H9 (cell line): Measurements from ENCODE around the gene RIMS1. TPM values are rescaled to one million over a fixed set of nuclear protein-coding genes. Genes with fewer than 3 reads are reported as not detected.

Experiments
- DNase-seq: peaks from one replicate; pipeline ENCODE4 v3.0.0-alpha.2; 2017
- H2AFZ ChIP-seq: one replicate; pipeline ENCODE4 v1.6.1; 2013; ENCODE audit warnings: mild to moderate bottlenecking, low read length, control low read depth, moderate library complexity
- H2AK5ac ChIP-seq: 2 replicates; pipeline ENCODE4 v1.6.1; 2013; ENCODE audit warnings: low read length, control low read depth, mixed read lengths; ENCODE audit not compliant: insufficient read length
- H2BK120ac ChIP-seq: one replicate; pipeline ENCODE4 v1.6.1; 2013; ENCODE audit warnings: low read depth, mild to moderate bottlenecking, low read length, control low read depth, inconsistent platforms; ENCODE audit not compliant: poor library complexity, severe bottlenecking
- H2BK12ac ChIP-seq: 2 replicates; pipeline ENCODE4 v1.6.1; 2013; ENCODE audit warnings: low read length, control low read depth, mixed read lengths, low read depth; ENCODE audit not compliant: insufficient read length
- H2BK15ac ChIP-seq: 2 replicates; pipeline ENCODE4 v1.6.1; 2013; ENCODE audit warnings: low read depth, low read length, control low read depth
- H2BK20ac ChIP-seq: one replicate; pipeline ENCODE4 v1.6.1; 2013; ENCODE audit warnings: low read depth, mild to moderate bottlenecking, low read length, control low read depth, inconsistent platforms; ENCODE audit not compliant: poor library complexity, severe bottlenecking
- H2BK5ac ChIP-seq: 2 replicates; pipeline ENCODE4 v1.6.1; 2013; ENCODE audit warnings: low read length, control low read depth, mixed read lengths; ENCODE audit not compliant: insufficient read length
- H3K14ac ChIP-seq: 2 replicates; pipeline ENCODE4 v1.6.1; 2013; ENCODE audit warnings: low read length, control low read depth; ENCODE audit not compliant: insufficient read depth
- H3K18ac ChIP-seq: 2 replicates; pipeline ENCODE4 v1.6.1; 2013; ENCODE audit warnings: low read depth, mild to moderate bottlenecking, mixed read lengths, low read length, control low read depth; ENCODE audit not compliant: insufficient read length
- H3K23ac ChIP-seq: 2 replicates; pipeline ENCODE4 v1.6.1; 2013; ENCODE audit warnings: low read length, control low read depth, mixed read lengths, low read depth; ENCODE audit not compliant: insufficient read length
- H3K23me2 ChIP-seq: 2 replicates; pipeline ENCODE4 v1.6.1; 2013; ENCODE audit warnings: low read depth, mild to moderate bottlenecking, mixed read lengths, low read length, control low read depth; ENCODE audit not compliant: insufficient read length, poor library complexity, severe bottlenecking
- H3K27ac ChIP-seq: 2 replicates; pipeline ENCODE4 v1.5.1; 2013; ENCODE audit warnings: low read length, control low read depth, mixed read lengths, low read depth; ENCODE audit not compliant: insufficient read length
- H3K27me3 ChIP-seq: 2 replicates; pipeline ENCODE4 v1.6.1; 2013; ENCODE audit warnings: low read length, control low read depth, inconsistent platforms; ENCODE audit not compliant: insufficient read depth
- H3K4ac ChIP-seq: 2 replicates; pipeline ENCODE4 v1.6.1; 2013; ENCODE audit warnings: low read depth, mild to moderate bottlenecking, control low read depth, inconsistent platforms, low read length, moderate library complexity
- H3K4me1 ChIP-seq: 2 replicates; pipeline ENCODE4 v1.6.1; 2013; ENCODE audit warnings: low read length, control low read depth, inconsistent platforms; ENCODE audit not compliant: insufficient read depth
- H3K4me2 ChIP-seq: 2 replicates; pipeline ENCODE4 v1.6.1; 2013; ENCODE audit warnings: low read length, control low read depth, mixed read lengths; ENCODE audit not compliant: insufficient read length, insufficient read depth
- H3K56ac ChIP-seq: 2 replicates; pipeline ENCODE4 v1.6.1; 2013; ENCODE audit warnings: low read depth, mild to moderate bottlenecking, mixed read lengths, low read length, control low read depth; ENCODE audit not compliant: insufficient read length
- H3K79me1 ChIP-seq: 2 replicates; pipeline ENCODE4 v1.6.1; 2013; ENCODE audit warnings: low read depth, mild to moderate bottlenecking, moderate library complexity, low read length, control low read depth, inconsistent platforms; ENCODE audit not compliant: insufficient read depth, poor library complexity, severe bottlenecking
- H3K79me2 ChIP-seq: 2 replicates; pipeline ENCODE4 v1.6.1; 2013; ENCODE audit warnings: low read length, control low read depth, inconsistent platforms; ENCODE audit not compliant: insufficient read depth
- H3K9ac ChIP-seq: 2 replicates; pipeline ENCODE4 v1.6.1; 2013; ENCODE audit warnings: low read length, control low read depth, mixed read lengths; ENCODE audit not compliant: insufficient read length; ENCODE audit errors: extremely low read depth
- H3K9me3 ChIP-seq: one replicate; pipeline ENCODE4 v1.6.1; 2013; ENCODE audit warnings: low read depth, low read length, inconsistent platforms; ENCODE audit not compliant: control insufficient read depth
- H3T11ph ChIP-seq: one replicate; pipeline ENCODE4 v1.6.1; 2013; ENCODE audit warnings: mild to moderate bottlenecking, low read length, control low read depth, inconsistent platforms
- H4K20me1 ChIP-seq: one replicate; pipeline ENCODE4 v1.6.1; 2013; ENCODE audit not compliant: control insufficient read depth, insufficient read length, insufficient read depth
- H4K5ac ChIP-seq: 2 replicates; pipeline ENCODE4 v1.6.1; 2013; ENCODE audit warnings: low read depth, mild to moderate bottlenecking, mixed read lengths, low read length, control low read depth; ENCODE audit not compliant: insufficient read length
- H4K8ac ChIP-seq: replicated peaks from 2 replicates; pipeline ENCODE4 v1.6.1; 2013; ENCODE audit warnings: low read length, control low read depth, mixed read lengths, low read depth; ENCODE audit not compliant: insufficient read length
- H4K91ac ChIP-seq: 2 replicates; pipeline ENCODE4 v1.6.1; 2013; ENCODE audit warnings: low read depth, mild to moderate bottlenecking, moderate library complexity, mixed read lengths, low read length, control low read depth; ENCODE audit not compliant: insufficient read length
- H3K27ac Mint-ChIP-seq, 3 experiments: 2 replicates in 2 of 3; 3 replicates in 1 of 3; pipeline ENCODE4 v1.8.0; 2020 to 2021; ENCODE audit warnings: mixed read lengths in 3 of 3, mild to moderate bottlenecking in 1 of 3, moderate library complexity in 1 of 3
- H3K27me3 Mint-ChIP-seq: 2 replicates; pipeline ENCODE4 v1.8.0; 2021; ENCODE audit warnings: low read depth, mild to moderate bottlenecking, moderate library complexity, mixed read lengths
- H3K36me3 Mint-ChIP-seq, 3 experiments: 2 replicates in 2 of 3; 3 replicates in 1 of 3; pipeline ENCODE4 v1.8.0; 2020 to 2021; ENCODE audit warnings: low read depth in 3 of 3, mixed read lengths in 3 of 3; ENCODE audit not compliant: insufficient read depth in 1 of 3
- H3K4me1 Mint-ChIP-seq, 2 experiments: 2 replicates each; pipeline ENCODE4 v1.8.0; 2020; ENCODE audit warnings: mixed read lengths in 2 of 2
- H3K4me3 Mint-ChIP-seq, 2 experiments: 2 replicates in 1 of 2; 3 replicates in 1 of 2; pipeline ENCODE4 v1.8.0; 2020 to 2021; ENCODE audit warnings: mild to moderate bottlenecking in 2 of 2, mixed read lengths in 2 of 2, moderate library complexity in 1 of 2
- H3K9me3 Mint-ChIP-seq, 2 experiments: 2 replicates in 1 of 2; 3 replicates in 1 of 2; pipeline ENCODE4 v1.8.0; 2020; ENCODE audit warnings: mild to moderate bottlenecking in 2 of 2, mixed read lengths in 2 of 2, moderate library complexity in 1 of 2
- WGBS: extraction: QIAGEN DNeasy Blood & Tissue Kit; methylation state at CpG from one replicate; pipeline ENCODE4 v1.1.7; 2013; ENCODE audit warnings: missing lambda C conversion rate, low lambda C conversion rate, mixed read lengths; ENCODE audit not compliant: insufficient read length; ENCODE audit errors: extremely low coverage; 5-methylcytosine and 5-hydroxymethylcytosine counted together
- total RNA-seq: library from RNA; stranded (reverse); gene quantifications from 2 replicates; pipeline ENCODE4 v1.2.1, GENCODE V29; 2021
- TF ChIP-seq, protein P1 (sequence below): fragments of 200-600 bp; sonication (generic); conservative IDR thresholded peaks from 3 replicates; pipeline ENCODE4 v1.8.0; 2021; ENCODE audit warnings: antibody characterized with exemption, mild to moderate bottlenecking

RIMS1 gene
- total RNA-seq, 1 experiment from 2014 or later, result 0.83 TPM

DNA sequence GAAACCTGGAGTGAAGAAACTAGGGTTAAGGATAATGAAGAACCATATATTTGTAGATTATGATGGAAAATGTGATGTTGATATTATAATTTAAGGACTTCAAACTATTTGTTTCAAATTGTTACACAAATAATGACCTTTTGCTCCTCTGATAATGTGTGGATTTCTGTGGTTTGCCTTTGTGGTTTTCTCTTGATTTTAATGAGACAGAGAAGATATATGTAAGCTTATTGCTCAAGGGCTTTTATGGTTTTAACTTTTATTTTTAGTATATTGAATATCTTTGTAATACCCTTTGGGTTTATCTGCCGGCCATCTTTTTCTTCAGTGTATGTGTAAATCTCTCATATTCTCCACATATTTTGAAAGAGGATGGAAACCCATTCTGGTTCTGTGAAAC, 362.3 kb downstream of the RIMS1 start:
- H2BK20ac ChIP-seq, result no peak overlapping the region
- H2BK120ac ChIP-seq, result no peak overlapping the region
- H2AFZ ChIP-seq, result no peak overlapping the region
- H2BK5ac ChIP-seq, result no peak overlapping the region
- WGBS, result no CpG with 5 or more reads among the region's 1 CpG
- H3K9ac ChIP-seq, result no peak overlapping the region
- TF ChIP-seq, protein P1, sequence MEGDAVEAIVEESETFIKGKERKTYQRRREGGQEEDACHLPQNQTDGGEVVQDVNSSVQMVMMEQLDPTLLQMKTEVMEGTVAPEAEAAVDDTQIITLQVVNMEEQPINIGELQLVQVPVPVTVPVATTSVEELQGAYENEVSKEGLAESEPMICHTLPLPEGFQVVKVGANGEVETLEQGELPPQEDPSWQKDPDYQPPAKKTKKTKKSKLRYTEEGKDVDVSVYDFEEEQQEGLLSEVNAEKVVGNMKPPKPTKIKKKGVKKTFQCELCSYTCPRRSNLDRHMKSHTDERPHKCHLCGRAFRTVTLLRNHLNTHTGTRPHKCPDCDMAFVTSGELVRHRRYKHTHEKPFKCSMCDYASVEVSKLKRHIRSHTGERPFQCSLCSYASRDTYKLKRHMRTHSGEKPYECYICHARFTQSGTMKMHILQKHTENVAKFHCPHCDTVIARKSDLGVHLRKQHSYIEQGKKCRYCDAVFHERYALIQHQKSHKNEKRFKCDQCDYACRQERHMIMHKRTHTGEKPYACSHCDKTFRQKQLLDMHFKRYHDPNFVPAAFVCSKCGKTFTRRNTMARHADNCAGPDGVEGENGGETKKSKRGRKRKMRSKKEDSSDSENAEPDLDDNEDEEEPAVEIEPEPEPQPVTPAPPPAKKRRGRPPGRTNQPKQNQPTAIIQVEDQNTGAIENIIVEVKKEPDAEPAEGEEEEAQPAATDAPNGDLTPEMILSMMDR, result no peak
- H3K27me3 ChIP-seq, result no peaks in the 10 kb centered on the region
- DNase-seq, result no peak
- no peak overlapping the region for H3K56ac ChIP-seq
- no peak overlapping the region for H2BK12ac ChIP-seq
- Mint-ChIP-seq H3K27me3 (no peaks in the 10 kb centered on the region), H3K36me3 (no peaks in the 10 kb centered on the region), H3K27ac (no peak overlapping the region), H3K4me3 (no peak overlapping the region), H3K4me1 (peaks cover 16 to 21% of the 10 kb centered on the region in 2 experiments), H3K9me3 (no peaks in the 10 kb centered on the region)
- H3K79me1 ChIP-seq, result no peaks in the 10 kb centered on the region
- H4K5ac ChIP-seq, result no peak overlapping the region
- H3K4me1 ChIP-seq, result no peaks in the 10 kb centered on the region
- no peak overlapping the region for H4K8ac ChIP-seq
- H3K4me2 ChIP-seq, result no peak overlapping the region
- H4K91ac ChIP-seq, result no peak overlapping the region
- no peak overlapping the region for H2BK15ac ChIP-seq
- H3K4ac ChIP-seq, result no peak overlapping the region
- no peaks in the 10 kb centered on the region for H4K20me1 ChIP-seq
- no peaks in the 10 kb centered on the region for H3K79me2 ChIP-seq
- H2AK5ac ChIP-seq, result no peak overlapping the region
- no peaks in the 10 kb centered on the region for H3K23me2 ChIP-seq
- no peak overlapping the region for H3K23ac ChIP-seq
- no peaks in the 10 kb centered on the region for H3K9me3 ChIP-seq
- no peak overlapping the region for H3K14ac ChIP-seq
- H3K18ac ChIP-seq, result no peak overlapping the region
- H3K27ac ChIP-seq, result no peak overlapping the region
- H3T11ph ChIP-seq, result no peak overlapping the region
